PFSK-1 (cell line): ENCODE data around the gene NISCH.

Source experiments
- FOXP2 ChIP-seq: optimal IDR thresholded peaks from 2 replicates; pipeline ENCODE3; 2011; ENCODE audit warnings: borderline replicate concordance, control low read depth, inconsistent platforms; ENCODE audit not compliant: insufficient read depth; ENCODE audit errors: extremely low read length, extremely low read depth
- POLR2AphosphoS5 ChIP-seq: IDR thresholded peaks from 2 replicates; pipeline ENCODE4 v1.6.1; 2012; ENCODE audit warnings: low read depth, mild to moderate bottlenecking, control low read depth, low read length, moderate library complexity
- SIN3A ChIP-seq: IDR thresholded peaks from 2 replicates; pipeline ENCODE4 v1.6.1; 2012; ENCODE audit warnings: mild to moderate bottlenecking, low read length, moderate library complexity, borderline replicate concordance; ENCODE audit not compliant: insufficient read depth
- TAF1 ChIP-seq: IDR thresholded peaks from 2 replicates; pipeline ENCODE4 v1.6.1; 2012; ENCODE audit warnings: low read length, control low read depth, borderline replicate concordance; ENCODE audit not compliant: insufficient read depth
- TF ChIP-seq, protein P1 (sequence below), 2 experiments: IDR thresholded peaks; 2 replicates each; pipeline versions ENCODE4 v1.6.1 to v1.8.0; 2011 to 2012; ENCODE audit warnings: low read depth in 2 of 2, low read length in 2 of 2, control low read depth in 1 of 2, inconsistent platforms in 1 of 2, mild to moderate bottlenecking in 1 of 2, moderate library complexity in 1 of 2; ENCODE audit not compliant: insufficient read depth in 1 of 2

NISCH gene

DNA sequence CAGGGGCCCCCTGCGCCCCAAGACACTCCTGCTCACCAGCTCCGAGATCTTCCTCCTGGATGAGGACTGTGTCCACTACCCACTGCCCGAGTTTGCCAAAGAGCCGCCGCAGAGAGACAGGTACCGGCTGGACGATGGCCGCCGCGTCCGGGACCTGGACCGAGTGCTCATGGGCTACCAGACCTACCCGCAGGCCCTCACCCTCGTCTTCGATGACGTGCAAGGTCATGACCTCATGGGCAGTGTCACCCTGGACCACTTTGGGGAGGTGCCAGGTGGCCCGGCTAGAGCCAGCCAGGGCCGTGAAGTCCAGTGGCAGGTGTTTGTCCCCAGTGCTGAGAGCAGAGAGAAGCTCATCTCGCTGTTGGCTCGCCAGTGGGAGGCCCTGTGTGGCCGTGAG, 36.7 kb downstream of the NISCH start:
- TF ChIP-seq, protein P1, sequence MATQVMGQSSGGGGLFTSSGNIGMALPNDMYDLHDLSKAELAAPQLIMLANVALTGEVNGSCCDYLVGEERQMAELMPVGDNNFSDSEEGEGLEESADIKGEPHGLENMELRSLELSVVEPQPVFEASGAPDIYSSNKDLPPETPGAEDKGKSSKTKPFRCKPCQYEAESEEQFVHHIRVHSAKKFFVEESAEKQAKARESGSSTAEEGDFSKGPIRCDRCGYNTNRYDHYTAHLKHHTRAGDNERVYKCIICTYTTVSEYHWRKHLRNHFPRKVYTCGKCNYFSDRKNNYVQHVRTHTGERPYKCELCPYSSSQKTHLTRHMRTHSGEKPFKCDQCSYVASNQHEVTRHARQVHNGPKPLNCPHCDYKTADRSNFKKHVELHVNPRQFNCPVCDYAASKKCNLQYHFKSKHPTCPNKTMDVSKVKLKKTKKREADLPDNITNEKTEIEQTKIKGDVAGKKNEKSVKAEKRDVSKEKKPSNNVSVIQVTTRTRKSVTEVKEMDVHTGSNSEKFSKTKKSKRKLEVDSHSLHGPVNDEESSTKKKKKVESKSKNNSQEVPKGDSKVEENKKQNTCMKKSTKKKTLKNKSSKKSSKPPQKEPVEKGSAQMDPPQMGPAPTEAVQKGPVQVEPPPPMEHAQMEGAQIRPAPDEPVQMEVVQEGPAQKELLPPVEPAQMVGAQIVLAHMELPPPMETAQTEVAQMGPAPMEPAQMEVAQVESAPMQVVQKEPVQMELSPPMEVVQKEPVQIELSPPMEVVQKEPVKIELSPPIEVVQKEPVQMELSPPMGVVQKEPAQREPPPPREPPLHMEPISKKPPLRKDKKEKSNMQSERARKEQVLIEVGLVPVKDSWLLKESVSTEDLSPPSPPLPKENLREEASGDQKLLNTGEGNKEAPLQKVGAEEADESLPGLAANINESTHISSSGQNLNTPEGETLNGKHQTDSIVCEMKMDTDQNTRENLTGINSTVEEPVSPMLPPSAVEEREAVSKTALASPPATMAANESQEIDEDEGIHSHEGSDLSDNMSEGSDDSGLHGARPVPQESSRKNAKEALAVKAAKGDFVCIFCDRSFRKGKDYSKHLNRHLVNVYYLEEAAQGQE (IDR thresholded peaks at IDR 0.05; ENCODE audit: insufficient read depth in 1 of 2, low read depth in 2 of 2, low read length in 2 of 2), result no peak
- no peak for TF ChIP-seq FOXP2

DNA sequence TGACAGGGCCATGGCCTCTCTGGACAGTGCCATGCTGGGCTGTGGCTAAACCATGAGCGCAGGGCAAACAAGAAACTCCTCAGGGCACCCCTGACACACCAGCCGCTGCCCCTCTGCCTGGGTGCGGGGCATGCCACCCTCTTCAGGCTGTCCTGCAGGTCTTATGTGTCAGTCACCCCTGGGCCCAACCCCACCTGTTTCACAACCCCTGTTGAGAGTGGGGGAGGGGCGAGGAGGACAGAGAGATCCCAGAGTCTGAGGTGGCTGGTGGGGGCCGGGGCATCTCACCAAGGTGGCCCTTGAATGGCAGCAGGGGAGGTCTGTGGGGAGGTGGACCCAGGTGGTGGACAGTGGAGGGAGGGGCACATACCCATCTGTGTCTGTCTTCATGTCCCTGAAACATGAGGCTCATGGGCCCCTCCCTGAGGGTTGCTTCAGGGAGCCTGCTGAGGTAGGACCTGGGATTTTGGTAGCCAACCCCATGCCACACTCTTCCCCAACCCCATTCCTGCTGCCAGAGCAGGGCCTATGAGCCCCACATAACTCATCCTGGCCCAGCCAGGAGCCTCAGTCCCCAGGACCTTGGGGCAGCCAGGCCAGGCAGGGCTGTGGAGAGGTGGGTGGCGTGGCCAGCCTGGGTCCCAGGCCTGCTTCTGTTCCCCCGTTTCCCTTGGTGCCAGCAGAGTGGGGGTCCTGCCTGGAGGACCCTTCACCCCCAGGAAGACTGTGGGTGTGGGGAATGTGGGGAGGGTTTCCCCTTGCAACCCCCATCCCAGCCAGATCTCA, 38.0 kb downstream of the NISCH start:
- TF ChIP-seq POLR2AphosphoS5, result no peak
- TF ChIP-seq, protein P1 (IDR thresholded peaks at IDR 0.05; ENCODE audit: insufficient read depth in 1 of 2, low read depth in 2 of 2, low read length in 2 of 2), result no peak
- TF ChIP-seq TAF1, result no peak
- no peak for TF ChIP-seq FOXP2
- no peak for TF ChIP-seq SIN3A

DNA sequence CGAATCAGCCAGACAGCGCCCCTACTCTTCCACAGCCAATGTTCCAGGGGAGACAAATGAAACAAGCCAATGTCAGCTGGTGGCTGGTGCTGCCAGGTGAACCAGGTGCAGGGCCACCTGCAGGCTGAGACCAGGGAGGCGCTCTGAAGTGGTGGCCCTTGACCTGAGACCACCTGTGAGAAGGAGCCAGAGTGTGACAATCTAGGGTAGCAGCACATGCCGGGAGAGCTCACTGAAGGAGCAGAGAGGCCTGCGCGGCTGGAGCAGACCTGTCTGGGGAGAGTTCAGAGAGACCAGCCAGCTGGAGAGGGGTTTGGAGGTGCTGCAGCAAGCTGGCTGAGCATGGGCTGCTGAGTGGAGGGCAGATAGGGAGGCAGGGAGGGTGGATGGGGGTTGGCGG, 39.0 kb downstream of the NISCH start:
- TF ChIP-seq FOXP2 (no peak), TAF1 (no peak), POLR2AphosphoS5 (no peak), SIN3A (no peak)
- TF ChIP-seq, protein P1 (IDR thresholded peaks at IDR 0.05; ENCODE audit: insufficient read depth in 1 of 2, low read depth in 2 of 2, low read length in 2 of 2), result no peak

DNA sequence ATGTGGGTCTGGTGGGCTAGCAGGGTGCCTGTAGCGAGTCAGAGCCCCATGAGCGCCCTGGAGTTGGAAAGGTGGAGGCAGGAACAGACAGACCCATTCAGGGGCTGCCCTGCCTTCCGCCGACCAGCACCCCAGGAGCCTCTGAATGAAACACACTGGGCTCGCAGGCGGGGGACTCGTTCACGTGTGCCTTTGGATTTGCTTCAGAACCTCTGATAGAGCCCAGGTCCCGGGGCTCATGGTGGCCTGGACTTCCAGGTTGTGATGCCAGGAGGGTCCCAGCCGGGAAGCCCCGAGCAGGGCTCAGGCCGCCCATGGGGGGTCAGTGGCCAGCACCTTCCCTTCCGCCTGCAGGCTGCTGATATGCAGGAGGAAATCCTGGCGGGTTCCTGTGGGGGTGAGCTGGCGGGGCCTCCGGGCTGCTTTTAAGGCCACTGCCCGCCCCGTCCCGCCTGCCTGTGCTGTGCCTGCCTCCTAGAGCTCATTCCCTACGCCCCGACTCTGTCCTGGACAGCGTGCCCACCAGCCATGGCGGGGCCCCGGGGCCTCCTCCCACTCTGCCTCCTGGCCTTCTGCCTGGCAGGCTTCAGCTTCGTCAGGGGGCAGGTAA, 39.6 kb downstream of the NISCH start, which contains the start of gene STAB1:
STAB1 (plus strand) TSS at position 453 of the 610 bp plus-strand sequence; CDS start at position 529, 76 bp downstream.
- TF ChIP-seq SIN3A (no peak), POLR2AphosphoS5 (no peak), TAF1 (no peak), FOXP2 (no peak)
- TF ChIP-seq, protein P1 (IDR thresholded peaks at IDR 0.05; ENCODE audit: insufficient read depth in 1 of 2, low read depth in 2 of 2, low read length in 2 of 2), result no peak
